ENCODE data around the gene RAN. TPM values are rescaled to one million over a fixed set of nuclear protein-coding genes. Genes with fewer than 3 reads are reported as not detected.
"Not testable (repeated sequence)": the region's sequence is repeated elsewhere in the genome, so short reads cannot be mapped to it uniquely, and the experiment has no call there.

The RAN gene
- total RNA-seq, 1 donor from 2014 or later: 685 TPM

- Mint-ChIP-seq H3K4me1 (ENCODE audit: unreplicated experiment) (no peaks in the 10 kb centered on the region), H3K27ac (ENCODE audit: unreplicated experiment) (no peak overlapping the region), H3K4me3 (ENCODE audit: unreplicated experiment) (no peak overlapping the region), H3K36me3 (ENCODE audit: low read depth, unreplicated experiment) (no peaks in the 10 kb centered on the region), H3K9me3 (ENCODE audit: unreplicated experiment) (peaks cover 5% of the 10 kb centered on the region), H3K27me3 (ENCODE audit: unreplicated experiment) (no peaks in the 10 kb centered on the region)
- TF ChIP-seq, protein P1, sequence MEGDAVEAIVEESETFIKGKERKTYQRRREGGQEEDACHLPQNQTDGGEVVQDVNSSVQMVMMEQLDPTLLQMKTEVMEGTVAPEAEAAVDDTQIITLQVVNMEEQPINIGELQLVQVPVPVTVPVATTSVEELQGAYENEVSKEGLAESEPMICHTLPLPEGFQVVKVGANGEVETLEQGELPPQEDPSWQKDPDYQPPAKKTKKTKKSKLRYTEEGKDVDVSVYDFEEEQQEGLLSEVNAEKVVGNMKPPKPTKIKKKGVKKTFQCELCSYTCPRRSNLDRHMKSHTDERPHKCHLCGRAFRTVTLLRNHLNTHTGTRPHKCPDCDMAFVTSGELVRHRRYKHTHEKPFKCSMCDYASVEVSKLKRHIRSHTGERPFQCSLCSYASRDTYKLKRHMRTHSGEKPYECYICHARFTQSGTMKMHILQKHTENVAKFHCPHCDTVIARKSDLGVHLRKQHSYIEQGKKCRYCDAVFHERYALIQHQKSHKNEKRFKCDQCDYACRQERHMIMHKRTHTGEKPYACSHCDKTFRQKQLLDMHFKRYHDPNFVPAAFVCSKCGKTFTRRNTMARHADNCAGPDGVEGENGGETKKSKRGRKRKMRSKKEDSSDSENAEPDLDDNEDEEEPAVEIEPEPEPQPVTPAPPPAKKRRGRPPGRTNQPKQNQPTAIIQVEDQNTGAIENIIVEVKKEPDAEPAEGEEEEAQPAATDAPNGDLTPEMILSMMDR (IDR thresholded peaks at IDR 0.05; ENCODE audit: unreplicated experiment): no peak
- DNase-seq (ENCODE audit: low spot score): no peak
Observed at GRCh38 chr12:130860311-130860710, 11.6 kb upstream of the RAN start.

GRCh38 chr12:130862161-130862560, 9.7 kb upstream of the RAN start:
- Mint-ChIP-seq H3K4me1 (ENCODE audit: unreplicated experiment) (no peaks in the 10 kb centered on the region), H3K27me3 (ENCODE audit: unreplicated experiment) (peaks cover 1% of the 10 kb centered on the region), H3K4me3 (ENCODE audit: unreplicated experiment) (no peak overlapping the region), H3K9me3 (ENCODE audit: unreplicated experiment) (peaks cover under 1% of the 10 kb centered on the region), H3K36me3 (ENCODE audit: low read depth, unreplicated experiment) (no peaks in the 10 kb centered on the region), H3K27ac (ENCODE audit: unreplicated experiment) (no peak overlapping the region)
- TF ChIP-seq, protein P1 (IDR thresholded peaks at IDR 0.05; ENCODE audit: unreplicated experiment): no peak
- DNase-seq (ENCODE audit: low spot score): no peak

DNA sequence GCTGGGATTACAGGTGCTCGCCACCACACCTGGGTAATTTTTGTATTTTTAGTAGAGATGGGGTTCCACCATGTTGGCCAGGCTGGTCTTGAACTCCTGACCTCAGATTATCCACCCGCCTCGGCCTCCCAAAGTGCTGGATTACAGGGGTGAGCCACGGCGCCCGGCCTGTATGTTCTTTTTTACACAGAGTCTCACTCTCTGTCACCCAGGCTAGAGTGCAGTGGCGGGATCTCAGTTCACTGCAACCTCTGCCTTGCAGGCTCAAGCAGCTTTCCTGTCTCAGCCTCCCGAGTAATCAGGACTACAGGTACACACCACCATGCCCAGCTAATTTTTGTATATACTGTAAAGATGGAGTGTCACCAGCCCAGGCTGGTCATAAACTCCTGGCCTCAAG, 9.1 kb upstream of the RAN start:
- H3K36me3 Mint-ChIP-seq (ENCODE audit: low read depth, unreplicated experiment); H3K4me1 Mint-ChIP-seq (ENCODE audit: unreplicated experiment); H3K9me3 Mint-ChIP-seq (ENCODE audit: unreplicated experiment); H3K27ac Mint-ChIP-seq (ENCODE audit: unreplicated experiment); DNase-seq (ENCODE audit: low spot score); H3K27me3 Mint-ChIP-seq (ENCODE audit: unreplicated experiment); H3K4me3 Mint-ChIP-seq (ENCODE audit: unreplicated experiment): not testable (repeated sequence)

DNA sequence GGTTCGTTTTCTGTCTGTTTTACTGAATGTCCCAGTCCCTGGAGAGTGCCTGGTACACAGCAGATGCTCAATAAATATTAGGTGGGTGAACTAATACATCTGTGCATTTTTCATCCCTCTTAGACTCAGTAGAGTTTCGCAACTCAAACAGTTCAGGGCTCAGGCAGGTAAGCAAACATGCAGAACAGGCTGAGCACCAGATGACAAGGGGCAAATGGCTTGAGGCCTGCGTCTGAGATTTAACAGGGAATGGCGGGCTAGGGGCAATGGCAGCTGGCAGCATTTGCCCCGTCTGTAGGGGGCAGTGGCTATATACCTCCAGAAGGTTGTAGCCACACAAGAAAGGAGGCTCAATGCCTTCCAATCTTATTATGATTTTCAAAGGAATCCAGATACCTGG, 8.6 kb upstream of the RAN start:
- Mint-ChIP-seq H3K36me3 (ENCODE audit: low read depth, unreplicated experiment) (no peaks in the 10 kb centered on the region), H3K27me3 (ENCODE audit: unreplicated experiment) (peaks cover 1% of the 10 kb centered on the region), H3K9me3 (ENCODE audit: unreplicated experiment) (no peaks in the 10 kb centered on the region), H3K27ac (ENCODE audit: unreplicated experiment) (no peak overlapping the region), H3K4me1 (ENCODE audit: unreplicated experiment) (no peaks in the 10 kb centered on the region), H3K4me3 (ENCODE audit: unreplicated experiment) (peak overlapping the region; percentile 65)
- DNase-seq (ENCODE audit: low spot score): no peak
- TF ChIP-seq, protein P1 (IDR thresholded peaks at IDR 0.05; ENCODE audit: unreplicated experiment): peak; percentile 16

- Mint-ChIP-seq H3K36me3 (ENCODE audit: low read depth, unreplicated experiment) (peaks cover 8% of the 10 kb centered on the region), H3K9me3 (ENCODE audit: unreplicated experiment) (no peaks in the 10 kb centered on the region), H3K4me3 (ENCODE audit: unreplicated experiment) (no peak overlapping the region), H3K4me1 (ENCODE audit: unreplicated experiment) (peaks cover 8% of the 10 kb centered on the region), H3K27me3 (ENCODE audit: unreplicated experiment) (peaks cover 9% of the 10 kb centered on the region), H3K27ac (ENCODE audit: unreplicated experiment) (no peak overlapping the region)
- TF ChIP-seq, protein P1 (IDR thresholded peaks at IDR 0.05; ENCODE audit: unreplicated experiment): no peak
- DNase-seq (ENCODE audit: low spot score): no peak
Observed at GRCh38 chr12:130868412-130868811, 3.5 kb upstream of the RAN start.
